ENCODE results near the gene NFATC2.

GRCh38 chr20:51514836-51515235 is 27.7 kb downstream of the NFATC2 start:
- TF ChIP-seq CTCF (IDR thresholded peaks at IDR 0.05) (no peak), EP300 (IDR thresholded peaks at IDR 0.05) (no peak), POLR2AphosphoS5 (IDR thresholded peaks at IDR 0.05) (no peak), POLR2A (IDR thresholded peaks at IDR 0.05; ENCODE audit: low read depth) (no peak)

All from esophagus muscularis mucosa (tissue), 4 donors.